HFFc6 (cell line): ENCODE measurements around the gene ATL3. TPM values are rescaled to one million over a fixed set of nuclear protein-coding genes. Genes with fewer than 3 reads are reported as not detected.
A peak's percentile ranks its signal among the peaks of the same experiment; 100 is the strongest.

Source experiments
- DNase-seq: peaks from one replicate; pipeline ENCODE4 v3.0.0-alpha.2; 2018
- H3K27ac Mint-ChIP-seq: 2 replicates; pipeline ENCODE4 v1.8.0; 2020; ENCODE audit warnings: mild to moderate bottlenecking, mixed read lengths
- H3K27me3 Mint-ChIP-seq: 2 replicates; pipeline ENCODE4 v1.8.0; 2021; ENCODE audit warnings: mild to moderate bottlenecking, moderate library complexity, mixed read lengths; ENCODE audit not compliant: insufficient read depth
- H3K36me3 Mint-ChIP-seq: 2 replicates; pipeline ENCODE4 v1.8.0; 2021; ENCODE audit warnings: low read depth, mixed read lengths
- H3K4me1 Mint-ChIP-seq: 2 replicates; pipeline ENCODE4 v1.8.0; 2020; ENCODE audit warnings: low read depth, mixed read lengths
- H3K4me3 Mint-ChIP-seq: 2 replicates; pipeline ENCODE4 v1.8.0; 2020; ENCODE audit warnings: mild to moderate bottlenecking, moderate library complexity, mixed read lengths
- H3K9me3 Mint-ChIP-seq: 2 replicates; pipeline ENCODE4 v1.8.0; 2020; ENCODE audit warnings: mild to moderate bottlenecking, mixed read lengths
- CTCF ChIP-seq: fragments of 200-600 bp; sonication (generic); IDR thresholded peaks from 2 replicates; pipeline ENCODE4 v1.5.0; 2021; ENCODE audit warnings: antibody characterized with exemption, mild to moderate bottlenecking
- total RNA-seq, 6 experiments: library from RNA; stranded (reverse); fragmentation: NEBNext Ultra II Directional; extraction: Animal tissue kit (Norgen Biotek cat#: 25700); gene quantifications; 2 replicates in 1 of 6; 3 replicates in 5 of 6; pipeline ENCODE4 v1.2.3, GENCODE V29; 2021

The ATL3 gene
- total RNA-seq, 6 experiments from 2014 or later: 96.9 to 116 (median 109) TPM

- Mint-ChIP-seq H3K9me3 (no peaks in the 10 kb centered on the region), H3K4me1 (peaks cover 69% of the 10 kb centered on the region), H3K27me3 (no peaks in the 10 kb centered on the region; the same call in 1 of the 2 replicates), H3K36me3 (peaks cover 23% of the 10 kb centered on the region; the same call in 1 of the 2 replicates), H3K4me3 (peak overlapping the region; percentile 95), H3K27ac (peak overlapping the region; percentile 90)
- DNase-seq: no peak
- TF ChIP-seq CTCF: no peak
Observed at GRCh38 chr11:63670096-63670432, 1.1 kb downstream of the ATL3 start.

DNA sequence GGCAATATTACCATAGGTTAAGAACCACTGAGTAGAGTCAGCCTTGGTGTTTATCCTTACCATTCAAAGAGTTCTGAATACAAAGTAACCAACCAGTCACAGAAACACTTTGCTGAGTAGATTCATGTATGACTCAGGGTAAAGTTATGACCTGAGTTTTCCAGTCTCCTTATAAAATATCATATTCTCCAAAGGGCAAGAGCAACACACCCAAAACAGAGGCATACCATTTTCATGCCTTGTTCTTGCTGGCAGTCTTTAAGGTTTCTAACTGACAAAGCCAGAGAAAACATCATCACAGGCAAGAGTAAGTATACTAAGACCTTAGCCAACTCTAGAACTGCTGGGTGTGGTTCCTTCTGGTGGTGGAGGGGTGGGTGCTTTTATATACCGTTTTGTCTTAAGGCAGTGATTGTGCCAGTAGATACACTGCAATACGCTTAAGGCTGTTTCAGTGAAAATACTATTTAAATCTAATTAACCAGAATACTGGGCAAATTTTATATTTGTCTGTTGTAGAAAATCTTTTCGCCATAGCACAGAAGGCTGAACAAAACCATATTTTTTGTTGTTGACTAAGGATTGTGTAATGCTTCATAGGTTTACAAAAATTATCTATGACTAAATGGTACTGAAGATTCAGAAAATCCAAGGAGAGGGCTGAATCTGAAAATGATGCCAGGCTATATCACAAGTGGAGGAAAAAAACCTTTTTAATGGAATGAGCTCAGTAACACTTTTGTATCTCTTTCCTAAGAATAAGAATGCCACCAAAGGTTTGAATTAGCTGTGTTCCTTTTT is 3.0 kb downstream of the ATL3 start:
- peak; percentile 97 for DNase-seq
- peaks cover 72% of the 10 kb centered on the region for H3K4me1 Mint-ChIP-seq
- peak overlapping the region; percentile 90 for H3K27ac Mint-ChIP-seq
- H3K4me3 Mint-ChIP-seq: peak overlapping the region; percentile 76
- no peaks in the 10 kb centered on the region for H3K9me3 Mint-ChIP-seq
- H3K27me3 Mint-ChIP-seq: no peaks in the 10 kb centered on the region; the same call in 1 of the 2 replicates
- TF ChIP-seq CTCF: no peak
- peaks cover 28% of the 10 kb centered on the region for H3K36me3 Mint-ChIP-seq

DNA sequence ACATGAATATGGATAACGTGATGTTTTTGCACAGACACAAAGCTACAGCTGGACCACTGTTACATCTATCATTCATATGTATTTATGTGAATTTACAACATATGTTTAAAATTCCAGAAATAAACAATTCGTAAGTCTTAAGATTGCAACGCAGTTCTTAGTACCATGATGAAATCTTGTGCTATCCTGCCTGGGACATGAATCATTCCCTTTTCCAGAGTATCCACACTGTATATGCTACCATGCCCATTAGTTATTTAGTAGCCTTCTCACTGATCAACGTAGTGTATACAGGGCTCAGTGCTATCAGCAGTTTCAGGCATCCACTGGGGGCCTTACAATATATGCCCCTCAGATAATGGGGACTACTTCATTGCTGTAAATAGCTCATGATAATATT is 4.3 kb downstream of the ATL3 start:
- DNase-seq: peak; percentile 66
- Mint-ChIP-seq H3K27me3 (no peaks in the 10 kb centered on the region; the same call in 1 of the 2 replicates), H3K4me3 (peak overlapping the region; percentile 76; the same call in 1 of the 2 replicates), H3K4me1 (peaks cover 72% of the 10 kb centered on the region), H3K9me3 (no peaks in the 10 kb centered on the region), H3K36me3 (peaks cover 28% of the 10 kb centered on the region), H3K27ac (peak overlapping the region; percentile 90)
- TF ChIP-seq CTCF: no peak

GRCh38 chr11:63663809-63664208 is 7.4 kb downstream of the ATL3 start:
- Mint-ChIP-seq H3K4me3 (peak overlapping the region; percentile 58), H3K9me3 (no peaks in the 10 kb centered on the region), H3K4me1 (peaks cover 69% of the 10 kb centered on the region), H3K36me3 (peaks cover 15% of the 10 kb centered on the region), H3K27me3 (0 out of 2 replicates have a peak, but pooled peaks cover 2% of the 10 kb centered on the region), H3K27ac (peak overlapping the region; percentile 80)
- peak; percentile 76 for DNase-seq
- TF ChIP-seq CTCF: no peak

DNA sequence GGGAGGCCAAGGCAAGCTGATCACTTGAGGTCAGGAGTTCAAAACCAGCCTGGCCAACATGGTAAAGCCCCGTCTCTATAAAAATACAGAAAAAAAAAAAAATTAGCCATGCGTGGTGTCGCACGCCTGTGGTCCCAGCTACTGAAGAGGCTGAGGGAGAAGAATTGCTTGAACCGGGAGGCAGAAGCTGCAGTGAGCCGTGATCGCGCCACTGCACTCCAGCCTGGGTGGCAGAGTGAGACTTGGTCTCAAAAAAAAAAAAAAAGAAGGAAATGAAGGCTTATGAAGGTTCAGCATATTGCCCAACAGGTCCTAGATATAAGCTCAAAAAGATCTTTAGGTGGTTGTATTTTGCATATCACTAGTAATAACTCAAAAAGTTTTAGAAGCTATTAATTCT is 10.2 kb downstream of the ATL3 start:
- H3K9me3 Mint-ChIP-seq: no peaks in the 10 kb centered on the region
- peaks cover 14% of the 10 kb centered on the region for H3K36me3 Mint-ChIP-seq
- no peak for TF ChIP-seq CTCF
- 0 out of 2 replicates have a peak, but pooled peaks cover 2% of the 10 kb centered on the region for H3K27me3 Mint-ChIP-seq
- peaks cover 42% of the 10 kb centered on the region for H3K4me1 Mint-ChIP-seq
- no peak overlapping the region for H3K4me3 Mint-ChIP-seq
- H3K27ac Mint-ChIP-seq: no peak overlapping the region
- DNase-seq: no peak
